GM12878 (cell line): ENCODE results near the gene MROH2A.

Source experiments
- CEBPB ChIP-seq, 2 experiments: fragments of 150-350 bp in 1 of 2; IDR thresholded peaks; 2 replicates each; pipeline ENCODE4 v1.6.1; 2012 to 2014; ENCODE audit warnings: low read depth in 2 of 2, low read length in 2 of 2, borderline replicate concordance in 1 of 2, inconsistent platforms in 1 of 2
- CTCF ChIP-seq, 3 experiments: IDR thresholded peaks in 2 of 3; conservative IDR thresholded peaks in 1 of 3; 2 replicates each; pipeline ENCODE4 v1.5.1; 2011; ENCODE audit warnings: low read depth in 3 of 3, low read length in 3 of 3, mild to moderate bottlenecking in 3 of 3, control low read depth in 2 of 3, moderate library complexity in 2 of 3, inconsistent platforms in 1 of 3, mixed read lengths in 1 of 3; ENCODE audit not compliant: control insufficient read depth in 2 of 3, insufficient read depth in 1 of 3; ENCODE audit errors: extremely low read depth in 1 of 3
- EZH2 ChIP-seq: IDR thresholded peaks from 2 replicates; pipeline ENCODE4 v1.6.1; 2012; ENCODE audit warnings: low read depth, mild to moderate bottlenecking, control low read depth, inconsistent platforms, low read length, borderline replicate concordance; ENCODE audit not compliant: control insufficient read depth
- GATAD2B ChIP-seq: fragments of 450-650 bp; conservative IDR thresholded peaks from 2 replicates; pipeline ENCODE4 v1.6.1; 2017; ENCODE audit warnings: low read depth, mild to moderate bottlenecking, moderate library complexity
- NRF1 ChIP-seq: conservative IDR thresholded peaks from 2 replicates; pipeline ENCODE4 v1.6.1; 2011; ENCODE audit warnings: mild to moderate bottlenecking, low read depth, low read length, improper control_type of control experiment
- POLR2A ChIP-seq: IDR thresholded peaks from 2 replicates; pipeline ENCODE4 v1.6.1; 2011; ENCODE audit warnings: low read depth, mild to moderate bottlenecking, low read length
- POLR2AphosphoS2 ChIP-seq: IDR thresholded peaks from 2 replicates; pipeline ENCODE4 v1.6.1; 2011; ENCODE audit warnings: low read depth, mild to moderate bottlenecking, low read length, improper control_type of control experiment, moderate library complexity
- POLR2AphosphoS5 ChIP-seq: IDR thresholded peaks from 2 replicates; pipeline ENCODE4 v1.6.1; 2011; ENCODE audit warnings: mild to moderate bottlenecking, low read length, inconsistent platforms
- YY1 ChIP-seq: IDR thresholded peaks from 2 replicates; pipeline ENCODE4 v1.6.1; 2011; ENCODE audit warnings: low read depth, mild to moderate bottlenecking, low read length
- ZBED1 ChIP-seq: IDR thresholded peaks from 2 replicates; pipeline ENCODE4 v1.6.1; 2016; ENCODE audit warnings: borderline replicate concordance

- TF ChIP-seq CEBPB (IDR thresholded peaks at IDR 0.05; ENCODE audit: borderline replicate concordance in 1 of 2, low read depth in 2 of 2, low read length in 2 of 2) (no peak), YY1 (no peak), POLR2AphosphoS2 (no peak), CTCF (IDR thresholded peaks at IDR 0.05 in 2 of 3, conservative IDR thresholded peaks at IDR 0.05 in 1 of 3; ENCODE audit: control insufficient read depth in 2 of 3, extremely low read depth in 1 of 3, insufficient read depth in 1 of 3, low read depth in 3 of 3, low read length in 3 of 3) (no peak), ZBED1 (no peak), GATAD2B (no peak), POLR2A (no peak), EZH2 (no peak), NRF1 (no peak), POLR2AphosphoS5 (no peak)
These were observed 63.1 kb downstream of the MROH2A start for GRCh38 chr2:233841183-233841582.
